Measurements from ENCODE around the gene CTBP1.

CTBP1 gene

GRCh38 chr4:1285151-1285789 is 36.3 kb upstream of the CTBP1 start:
- no peak overlapping the region for H3K27ac ChIP-seq
- no peak for DNase-seq (ENCODE audit: low read depth, low spot score)

- DNase-seq (ENCODE audit: low read depth, low spot score) = no peak
- H3K27ac ChIP-seq = no peak overlapping the region
Observed at GRCh38 chr4:1283711-1284110, 34.8 kb upstream of the CTBP1 start.

- DNase-seq (ENCODE audit: low read depth, low spot score) = no peak
- H3K27ac ChIP-seq = no peak overlapping the region
Observed at GRCh38 chr4:1279253-1279652, 30.3 kb upstream of the CTBP1 start.

- H3K27ac ChIP-seq = no peak overlapping the region
- DNase-seq (ENCODE audit: low read depth, low spot score) = no peak
Observed at GRCh38 chr4:1277667-1278665, 29.0 kb upstream of the CTBP1 start.

DNA sequence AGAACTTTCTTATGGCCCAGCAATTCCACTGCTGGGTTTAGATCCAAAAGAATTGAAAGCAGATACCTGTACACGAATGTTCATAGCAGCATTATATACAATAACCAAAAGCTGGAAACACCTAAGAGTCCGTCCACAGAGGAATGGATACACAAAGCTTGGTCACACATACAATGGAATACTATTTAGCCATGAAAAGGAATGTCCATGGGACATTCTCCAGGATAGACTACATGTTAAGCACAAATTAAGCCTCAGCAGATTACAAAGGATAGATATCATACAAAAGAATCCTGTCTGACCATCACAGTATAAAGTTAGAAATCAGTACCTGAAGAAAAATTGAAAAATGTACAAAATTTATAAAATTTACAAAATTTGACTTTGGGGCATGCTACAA is 28.1 kb upstream of the CTBP1 start:
- no peak for DNase-seq (ENCODE audit: low read depth, low spot score)
- H3K27ac ChIP-seq = no peak overlapping the region

- no peak overlapping the region for H3K27ac ChIP-seq
- DNase-seq (ENCODE audit: low read depth, low spot score) = no peak
Observed at GRCh38 chr4:1274871-1275270, 25.9 kb upstream of the CTBP1 start.

GRCh38 chr4:1271686-1272085 is 22.8 kb upstream of the CTBP1 start:
- DNase-seq (ENCODE audit: low read depth, low spot score) = no peak
- no peak overlapping the region for H3K27ac ChIP-seq

- H3K27ac ChIP-seq = no peak overlapping the region
Observed at GRCh38 chr4:1269209-1269608, 20.3 kb upstream of the CTBP1 start.

DNA sequence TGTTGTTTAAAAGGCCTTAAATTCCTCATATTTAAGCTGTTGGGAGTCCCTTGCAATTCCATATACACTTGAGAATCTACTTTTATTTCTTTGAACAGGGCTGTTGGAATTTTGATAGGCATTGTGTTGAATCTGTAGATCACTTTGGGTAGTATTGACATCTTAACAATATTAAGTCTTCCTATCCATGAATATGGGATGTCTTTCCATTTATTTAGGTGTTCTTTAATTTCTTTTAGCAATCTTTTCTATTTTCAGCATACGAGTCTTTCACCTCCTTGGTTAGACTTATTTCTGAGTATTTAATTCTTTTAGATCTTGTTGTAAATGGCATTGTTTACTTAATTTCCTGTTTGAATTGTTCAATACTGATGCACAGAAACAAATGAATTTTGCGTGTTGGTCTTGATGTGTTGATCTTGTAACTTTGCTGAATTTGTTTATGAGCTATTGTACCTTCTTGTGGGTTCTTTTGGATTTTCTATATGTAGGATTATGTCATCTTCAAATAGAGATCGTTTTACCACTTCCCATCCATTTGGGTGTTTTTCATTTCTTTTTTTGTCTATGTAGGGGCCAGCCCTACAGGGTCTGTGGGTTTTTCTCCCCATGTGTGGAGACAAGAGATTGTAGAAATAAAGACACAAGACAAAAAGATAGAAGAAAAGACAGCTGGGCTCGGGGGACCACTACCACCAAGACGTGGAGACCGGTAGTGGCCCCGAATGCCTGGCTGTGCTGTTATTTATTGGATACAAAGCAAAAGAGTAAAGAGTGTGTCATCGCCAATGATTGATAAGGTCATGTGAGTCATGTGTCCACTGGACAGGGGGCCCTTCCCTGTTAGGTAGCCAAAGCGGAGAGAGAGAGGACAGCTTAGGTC is 18.2 kb upstream of the CTBP1 start:
- no peak for DNase-seq (ENCODE audit: low read depth, low spot score)
- H3K27ac ChIP-seq = no peak overlapping the region

More at GRCh38 chr4:1269209-1269608, 20.3 kb upstream of the CTBP1 start:
- no peak for DNase-seq (ENCODE audit: low read depth, low spot score)

DNA sequence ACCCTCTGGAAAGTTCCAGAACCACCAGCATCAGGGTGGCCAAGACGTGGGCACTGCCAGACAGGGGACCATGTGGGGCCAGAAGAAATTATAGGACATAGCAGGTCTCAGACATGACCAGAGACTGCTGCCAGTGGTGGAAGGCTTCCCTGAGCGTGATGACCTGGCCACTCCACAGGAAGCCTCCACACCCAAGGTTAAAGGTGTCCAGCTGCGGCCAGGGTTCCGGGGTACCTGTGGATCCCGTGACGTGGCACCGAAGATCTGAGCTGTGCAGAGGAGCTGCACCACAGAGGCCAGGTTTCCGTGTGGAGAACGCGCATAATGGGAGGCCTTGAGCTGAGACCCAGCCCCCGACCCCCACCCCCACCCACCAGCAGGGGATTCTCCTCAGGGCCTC is 16.4 kb upstream of the CTBP1 start:
- H3K27ac ChIP-seq = no peak overlapping the region
- no peak for DNase-seq (ENCODE audit: low read depth, low spot score)

GRCh38 chr4:1264942-1265341 is 16.0 kb upstream of the CTBP1 start:
- no peak overlapping the region for H3K27ac ChIP-seq

GRCh38 chr4:1261107-1261928 is 12.4 kb upstream of the CTBP1 start:
- DNase-seq (ENCODE audit: low read depth, low spot score) = no peak
- no peak overlapping the region for H3K27ac ChIP-seq

More at GRCh38 chr4:1264942-1265341, 16.0 kb upstream of the CTBP1 start:
- no peak for DNase-seq (ENCODE audit: low read depth, low spot score)

GRCh38 chr4:1260418-1261106 is 11.6 kb upstream of the CTBP1 start:
- DNase-seq (ENCODE audit: low read depth, low spot score) = no peak
- no peak overlapping the region for H3K27ac ChIP-seq

DNA sequence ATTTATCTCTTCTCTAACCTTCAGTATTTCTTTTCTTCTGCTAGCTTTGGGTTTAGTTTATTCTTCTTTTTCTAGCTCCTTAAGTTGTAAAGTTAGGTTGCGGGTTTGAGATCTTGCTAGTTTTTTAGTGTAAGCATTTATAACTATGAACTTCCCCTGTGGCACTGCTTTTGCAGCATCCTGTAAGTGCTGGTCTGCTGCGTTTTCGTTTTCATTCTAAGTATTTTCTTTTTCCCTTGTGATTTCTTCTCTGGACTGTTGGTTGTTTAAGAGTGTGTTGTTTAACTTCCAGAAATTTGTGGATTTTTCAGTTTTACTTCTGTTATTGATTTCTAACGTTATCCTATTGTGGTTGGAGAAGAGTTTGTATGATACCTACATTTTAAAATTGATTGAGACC is 11.0 kb upstream of the CTBP1 start:
- no peak overlapping the region for H3K27ac ChIP-seq
- no peak for DNase-seq (ENCODE audit: low read depth, low spot score)

DNA sequence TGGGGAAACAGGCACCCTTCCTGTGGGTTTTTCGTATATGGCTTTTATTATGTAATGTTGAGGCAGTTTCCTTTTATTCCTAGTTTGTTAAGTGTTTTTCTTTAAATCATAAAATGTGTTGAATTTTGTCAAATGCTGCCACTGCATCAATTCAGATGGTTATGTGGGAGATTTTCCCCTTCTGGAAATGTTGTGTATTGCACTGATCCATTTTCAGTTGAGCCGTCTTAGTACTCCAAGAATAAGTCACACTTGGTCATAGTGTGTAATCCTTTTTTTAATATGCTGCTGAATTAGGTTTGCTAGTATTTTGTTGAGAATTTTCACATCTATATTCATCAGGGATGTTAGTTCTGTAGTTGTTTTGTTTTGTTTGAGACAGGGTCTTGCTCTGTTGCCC is 9.5 kb upstream of the CTBP1 start:
- no peak overlapping the region for H3K27ac ChIP-seq
- no peak for DNase-seq (ENCODE audit: low read depth, low spot score)

DNA sequence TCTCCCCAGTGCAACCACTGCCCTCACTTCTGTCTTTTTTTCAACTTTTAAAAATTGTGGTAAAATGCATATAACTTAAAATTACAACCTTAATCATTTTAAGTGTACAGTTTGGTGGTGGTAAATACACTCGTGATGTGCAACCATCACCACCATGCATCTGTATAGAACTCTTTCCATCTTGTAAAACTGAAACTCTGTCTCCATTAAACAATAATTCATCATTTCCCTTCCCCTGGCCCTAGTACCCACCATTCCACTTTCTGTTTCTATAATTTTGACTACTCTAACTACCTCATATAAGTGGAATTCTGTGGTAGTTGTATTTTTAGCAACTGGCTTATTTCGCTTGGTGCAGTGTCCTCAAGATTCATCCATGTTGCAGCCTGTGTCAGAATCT is 6.8 kb upstream of the CTBP1 start:
- DNase-seq (ENCODE audit: low read depth, low spot score) = no peak
- H3K27ac ChIP-seq = no peak overlapping the region

DNA sequence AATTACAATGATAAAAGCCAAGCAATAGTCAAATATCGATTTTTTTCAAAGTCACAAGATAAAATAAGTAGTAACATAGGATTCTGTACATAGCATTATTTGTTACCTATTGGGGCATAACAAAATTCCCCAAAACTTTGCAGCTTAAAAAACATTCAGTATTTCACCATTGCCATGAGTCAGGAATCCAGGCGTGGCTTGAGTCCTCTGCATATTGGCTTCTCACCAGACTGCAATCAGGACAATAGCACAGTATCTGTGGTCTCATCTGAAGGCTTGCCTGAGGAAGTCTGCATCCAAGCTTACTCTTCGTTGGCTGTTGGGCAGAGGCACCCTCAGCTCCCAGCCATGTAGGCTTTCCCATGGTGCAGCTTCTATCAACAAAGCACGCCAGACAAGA is 6.2 kb upstream of the CTBP1 start:
- DNase-seq (ENCODE audit: low read depth, low spot score) = no peak
- no peak overlapping the region for H3K27ac ChIP-seq

GRCh38 chr4:1253831-1254230 is 4.9 kb upstream of the CTBP1 start:
- H3K27ac ChIP-seq = no peak overlapping the region

GRCh38 chr4:1252928-1253492 is 4.1 kb upstream of the CTBP1 start:
- no peak for DNase-seq (ENCODE audit: low read depth, low spot score)
- H3K27ac ChIP-seq = no peak overlapping the region

More at GRCh38 chr4:1253831-1254230, 4.9 kb upstream of the CTBP1 start:
- DNase-seq (ENCODE audit: low read depth, low spot score) = no peak

Measured in epithelial cell of prostate (primary cell).